Naive thymus-derived CD8-positive, alpha-beta T cell (primary cell): ENCODE results near the gene LRRC42. TPM values are rescaled to one million over a fixed set of nuclear protein-coding genes. Genes with fewer than 3 reads are reported as not detected.

Source experiments
- ATAC-seq, 2 donors: fragments of 150-1000 bp; cut with Tn5 transposase in 1 of 2; sonication (Bioruptor Pico), chemical (Tn5 transposase) in 1 of 2; 1 replicate in 1 of 2; 2 replicates in 1 of 2; pipeline ENCODE4 v1.10.0; 2021; ENCODE audit warnings: mild to moderate bottlenecking in 2 of 2, moderate library complexity in 2 of 2
- POLR2A ChIA-PET: fragments of 350-600 bp; sonication (Branson Sonifier 250); formaldehyde crosslinking; loops from one replicate; lab custom pipeline; 2021; ENCODE audit warnings: antibody characterized with exemption; lab: Charles Lee
- DNase-seq, 10 donors: peaks; one replicate each; pipeline versions ENCODE4 v3.0.0 to v3.0.0-alpha.2; 2020 to 2022
- H3K27ac Mint-ChIP-seq, 10 donors: one replicate each; pipeline ENCODE4 v1.8.0; 2020 to 2022; ENCODE audit warnings: mild to moderate bottlenecking in 10 of 10, mixed read lengths in 10 of 10, moderate library complexity in 4 of 10, inconsistent platforms in 1 of 10
- H3K27me3 Mint-ChIP-seq, 5 donors: one replicate each; pipeline ENCODE4 v1.8.0; 2021 to 2022; ENCODE audit warnings: mixed read lengths in 5 of 5
- H3K36me3 Mint-ChIP-seq, 3 donors: one replicate each; pipeline ENCODE4 v1.8.0; 2020 to 2022; ENCODE audit warnings: mixed read lengths in 3 of 3, mild to moderate bottlenecking in 2 of 3, inconsistent platforms in 1 of 3
- H3K4me1 Mint-ChIP-seq, 4 donors: one replicate each; pipeline ENCODE4 v1.8.0; 2021 to 2022; ENCODE audit warnings: mixed read lengths in 4 of 4
- H3K4me3 Mint-ChIP-seq, 10 donors: one replicate each; pipeline ENCODE4 v1.8.0; 2020 to 2022; ENCODE audit warnings: mild to moderate bottlenecking in 10 of 10, mixed read lengths in 10 of 10, moderate library complexity in 6 of 10, inconsistent platforms in 1 of 10
- H3K9me3 Mint-ChIP-seq, 9 donors: one replicate each; pipeline ENCODE4 v1.8.0; 2020 to 2022; ENCODE audit warnings: mixed read lengths in 9 of 9, mild to moderate bottlenecking in 3 of 9, inconsistent platforms in 1 of 9, moderate library complexity in 1 of 9
- polyA plus RNA-seq, 3 donors: library from polyadenylated mRNA; unstranded; fragments of 300-500 nt; fragmentation: Illumina TruSeq; gene quantifications; one replicate each; pipeline ENCODE4 v1.2.3, GENCODE V29; 2021
- total RNA-seq, 8 experiments: library from RNA in 2 of 8; stranded (reverse) in 2 of 8; gene quantifications; one replicate each; pipeline ENCODE4 v1.2.3 and lab custom pipeline; 2021 to 2026

LRRC42 gene
- total and polyA plus RNA-seq, 5 experiments from 2014 or later, result 7.8 to 10.5 (median 9.1) TPM

- H3K4me1 Mint-ChIP-seq, result peaks cover 8 to 31% (median 15%) of the 10 kb centered on the region in 4 donors
- no peak for ATAC-seq
These were observed 26.5 kb upstream of the LRRC42 start for GRCh38 chr1:53919675-53920066.

GRCh38 chr1:53927376-53927881, 18.7 kb upstream of the LRRC42 start:
- H3K27ac Mint-ChIP-seq, result peak overlapping the region in 1 of 10 donors; percentile 24
- H3K4me3 Mint-ChIP-seq, result no peak overlapping the region
- H3K27me3 Mint-ChIP-seq, result no peaks in the 10 kb centered on the region
- ATAC-seq, result no peak
- DNase-seq, result no peak
- POLR2A ChIA-PET, result no interaction called here
- peaks cover 0 to 5% (median 1%) of the 10 kb centered on the region in 4 donors for H3K4me1 Mint-ChIP-seq
- H3K36me3 Mint-ChIP-seq, result peaks cover 0 to 73% (median 29%) of the 10 kb centered on the region in 3 donors
- H3K9me3 Mint-ChIP-seq, result no peaks in the 10 kb centered on the region

More at GRCh38 chr1:53919675-53920066, 26.5 kb upstream of the LRRC42 start:
- H3K27me3 Mint-ChIP-seq, result no peaks in the 10 kb centered on the region
- H3K9me3 Mint-ChIP-seq, result no peaks in the 10 kb centered on the region
- DNase-seq, result no peak
- POLR2A ChIA-PET, result interaction anchor here (0.7 kb wide), 1 partner anchor 1128 kb away, joined by 4 read pairs; no protein-coding TSS in a partner anchor
- H3K27ac Mint-ChIP-seq, result peak overlapping the region in 9 of 10 donors; percentile 44 to 87 (median 66)
- H3K4me3 Mint-ChIP-seq, result no peak overlapping the region
- H3K36me3 Mint-ChIP-seq, result peaks cover 0 to 74% (median 8%) of the 10 kb centered on the region in 3 donors

DNA sequence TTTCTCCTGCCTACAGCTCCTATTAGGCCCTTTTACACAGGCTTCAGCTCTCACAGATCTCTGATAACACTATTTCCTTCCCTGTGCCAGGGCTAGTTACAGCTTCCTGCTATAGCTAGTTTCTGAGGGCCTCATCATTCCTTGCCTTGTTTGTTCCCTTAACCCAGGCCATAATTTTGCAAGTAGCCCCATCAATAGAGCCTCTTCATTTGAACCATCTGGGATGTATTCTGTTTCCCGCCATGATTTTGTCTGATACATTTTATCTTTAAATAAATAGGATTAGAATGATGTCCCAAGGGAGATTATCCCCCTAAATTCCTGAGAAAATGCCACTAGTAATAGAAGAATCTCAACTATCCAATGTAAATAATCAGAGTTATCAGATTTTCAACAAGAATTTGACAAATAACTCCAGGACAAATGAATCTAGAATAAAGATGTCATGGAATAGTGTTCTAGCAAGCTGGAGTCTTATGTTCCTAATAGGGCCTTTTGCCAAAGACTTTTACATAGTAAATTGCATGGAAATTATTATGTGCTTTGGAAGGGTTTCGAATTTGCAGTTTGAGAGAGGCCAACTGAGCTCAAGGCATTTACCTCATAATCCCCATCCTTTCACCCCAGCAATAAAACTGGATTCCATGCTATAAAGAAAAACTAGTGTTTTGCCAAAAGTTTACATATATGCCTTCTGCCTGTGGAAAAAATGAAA, 16.7 kb upstream of the LRRC42 start:
- H3K36me3 Mint-ChIP-seq, result peaks cover 0 to 60% (median 32%) of the 10 kb centered on the region in 3 donors
- DNase-seq, result no peak
- no peak for ATAC-seq
- POLR2A ChIA-PET, result no interaction called here
- H3K27me3 Mint-ChIP-seq, result no peaks in the 10 kb centered on the region
- peaks cover 0 to 2% (median 0%) of the 10 kb centered on the region in 9 donors for H3K9me3 Mint-ChIP-seq
- peaks cover 0 to 5% (median 1%) of the 10 kb centered on the region in 4 donors for H3K4me1 Mint-ChIP-seq
- H3K27ac Mint-ChIP-seq, result peak overlapping the region in 5 of 10 donors; percentile 9 to 73 (median 37)
- no peak overlapping the region for H3K4me3 Mint-ChIP-seq

DNA sequence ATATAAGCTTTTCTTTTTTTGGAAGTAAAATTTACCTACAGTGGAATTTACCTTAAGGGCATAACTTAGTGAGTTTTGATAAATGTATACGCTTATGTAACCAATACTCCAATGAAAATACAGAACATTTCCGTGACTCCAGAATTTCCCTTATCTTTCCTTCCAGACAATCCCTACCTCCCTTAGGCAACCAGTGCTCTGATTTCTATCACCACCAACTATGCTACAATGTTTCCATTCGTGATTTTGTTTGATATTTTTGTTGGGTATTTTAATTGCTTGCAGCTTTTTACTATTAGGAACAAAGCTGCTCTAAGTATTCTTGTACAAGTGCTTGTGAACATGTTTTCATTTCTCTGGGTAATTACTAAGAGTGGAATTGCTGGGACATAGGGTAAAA, 15.2 kb upstream of the LRRC42 start:
- H3K9me3 Mint-ChIP-seq, result peaks cover 0 to 2% (median 0%) of the 10 kb centered on the region in 9 donors
- POLR2A ChIA-PET, result no interaction called here

DNA sequence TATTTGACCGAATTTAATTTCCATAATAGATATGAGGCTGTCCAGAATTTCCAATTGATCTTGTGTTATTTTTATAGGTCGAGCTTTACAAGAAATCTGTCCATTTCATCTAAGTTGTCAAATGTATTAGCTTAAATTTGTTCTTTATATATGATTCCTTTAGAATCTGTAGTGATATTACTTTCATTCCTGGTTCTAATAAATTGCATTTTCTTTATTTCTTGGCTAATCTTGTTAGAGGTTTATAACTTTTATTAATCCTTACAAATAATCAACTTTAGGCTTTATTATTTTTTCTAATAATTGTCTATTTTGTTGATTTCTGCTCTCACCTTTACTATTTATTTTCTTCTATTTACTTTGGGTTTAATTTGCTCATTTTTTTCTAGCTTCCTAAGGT, 14.6 kb upstream of the LRRC42 start:
- Mint-ChIP-seq H3K4me1 (peaks cover 0 to 5% (median 2%) of the 10 kb centered on the region in 4 donors), H3K36me3 (peaks cover 0 to 63% (median 45%) of the 10 kb centered on the region in 3 donors), H3K4me3 (no peak overlapping the region), H3K9me3 (peaks cover 0 to 2% (median 0%) of the 10 kb centered on the region in 9 donors), H3K27me3 (no peaks in the 10 kb centered on the region), H3K27ac (peak overlapping the region in 2 of 10 donors; percentile 24 to 49)
- ATAC-seq, result no peak
- POLR2A ChIA-PET, result no interaction called here
- no peak for DNase-seq

More for the DNA sequence above, 15.2 kb upstream of the LRRC42 start:
- no peak for ATAC-seq
- no peak overlapping the region for H3K4me3 Mint-ChIP-seq
- H3K27me3 Mint-ChIP-seq, result no peaks in the 10 kb centered on the region
- DNase-seq, result no peak
- peaks cover 0 to 5% (median 1%) of the 10 kb centered on the region in 4 donors for H3K4me1 Mint-ChIP-seq
- peaks cover 0 to 59% (median 41%) of the 10 kb centered on the region in 3 donors for H3K36me3 Mint-ChIP-seq
- peak overlapping the region in 1 of 10 donors; percentile 49 for H3K27ac Mint-ChIP-seq

DNA sequence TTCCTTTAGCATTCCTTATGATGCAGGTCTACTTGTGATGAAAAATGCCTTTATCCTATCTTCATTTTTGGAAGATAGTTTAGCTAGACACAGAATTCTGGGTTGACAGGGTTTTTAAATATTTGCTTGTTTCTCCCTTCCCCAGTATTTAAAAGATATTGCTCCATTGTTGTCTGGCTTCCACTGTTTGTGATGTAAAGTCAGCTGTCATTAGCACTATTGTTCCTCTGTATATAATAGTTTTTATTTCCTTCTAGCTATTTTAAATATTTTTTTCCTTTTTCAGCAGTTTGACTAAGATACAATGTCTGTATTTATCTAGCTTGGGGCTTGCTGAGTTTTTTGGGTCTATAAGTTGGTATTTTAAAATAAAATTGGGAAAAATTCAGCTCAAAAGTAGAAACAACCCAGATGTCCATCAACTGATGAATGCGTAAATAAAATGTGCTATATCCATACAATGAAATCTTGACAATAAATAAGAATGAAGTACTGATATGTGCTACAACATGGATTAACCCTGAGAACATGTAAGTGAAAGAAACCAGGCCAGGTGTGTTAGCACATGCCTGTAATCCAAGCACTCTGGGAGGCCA, 11.9 kb upstream of the LRRC42 start:
- Mint-ChIP-seq H3K27me3 (no peaks in the 10 kb centered on the region), H3K27ac (no peak overlapping the region), H3K4me3 (no peak overlapping the region), H3K36me3 (peaks cover 0 to 65% (median 40%) of the 10 kb centered on the region in 3 donors), H3K4me1 (peaks cover 4 to 13% (median 5%) of the 10 kb centered on the region in 4 donors), H3K9me3 (peaks cover 0 to 2% (median 0%) of the 10 kb centered on the region in 9 donors)
- no peak for DNase-seq
- no peak for ATAC-seq
- POLR2A ChIA-PET, result no interaction called here

GRCh38 chr1:53936430-53936829, 9.7 kb upstream of the LRRC42 start:
- no peak overlapping the region for H3K27ac Mint-ChIP-seq
- H3K36me3 Mint-ChIP-seq, result peaks cover 0 to 58% (median 40%) of the 10 kb centered on the region in 3 donors
- POLR2A ChIA-PET, result interaction anchor here (1.4 kb wide), 1 partner anchor 10 kb away, joined by 4 read pairs; the partner anchor contains the start of genes IFT25 and LRRC42
- peaks cover 5 to 17% (median 12%) of the 10 kb centered on the region in 4 donors for H3K4me1 Mint-ChIP-seq
- ATAC-seq, result no peak
- H3K27me3 Mint-ChIP-seq, result no peaks in the 10 kb centered on the region
- H3K4me3 Mint-ChIP-seq, result no peak overlapping the region
- H3K9me3 Mint-ChIP-seq, result peaks cover 0 to 2% (median 0%) of the 10 kb centered on the region in 9 donors
- no peak for DNase-seq

GRCh38 chr1:53938136-53938830, 7.9 kb upstream of the LRRC42 start:
- POLR2A ChIA-PET, result no interaction called here
- H3K9me3 Mint-ChIP-seq, result peaks cover 0 to 1% (median 0%) of the 10 kb centered on the region in 9 donors
- no peak for ATAC-seq
- H3K27me3 Mint-ChIP-seq, result no peaks in the 10 kb centered on the region
- no peak overlapping the region for H3K27ac Mint-ChIP-seq
- peaks cover 14 to 29% (median 22%) of the 10 kb centered on the region in 4 donors for H3K4me1 Mint-ChIP-seq
- peaks cover 0 to 49% (median 36%) of the 10 kb centered on the region in 3 donors for H3K36me3 Mint-ChIP-seq
- DNase-seq, result no peak
- H3K4me3 Mint-ChIP-seq, result no peak overlapping the region

GRCh38 chr1:53942127-53942957, 3.8 kb upstream of the LRRC42 start:
- POLR2A ChIA-PET, result interaction anchor here (0.6 kb wide), 1 partner anchor 293 kb away, joined by 3 read pairs; no protein-coding TSS in a partner anchor
- Mint-ChIP-seq H3K4me1 (peaks cover 32 to 57% (median 51%) of the 10 kb centered on the region in 4 donors), H3K36me3 (peaks cover 0 to 27% (median 14%) of the 10 kb centered on the region in 3 donors), H3K9me3 (no peaks in the 10 kb centered on the region), H3K27ac (peak overlapping the region in 1 of 10 donors; percentile 20), H3K27me3 (no peaks in the 10 kb centered on the region), H3K4me3 (peak overlapping the region in 4 of 10 donors; percentile 2 to 97 (median 28))
- ATAC-seq (no peak), DNase-seq (no peak)

DNA sequence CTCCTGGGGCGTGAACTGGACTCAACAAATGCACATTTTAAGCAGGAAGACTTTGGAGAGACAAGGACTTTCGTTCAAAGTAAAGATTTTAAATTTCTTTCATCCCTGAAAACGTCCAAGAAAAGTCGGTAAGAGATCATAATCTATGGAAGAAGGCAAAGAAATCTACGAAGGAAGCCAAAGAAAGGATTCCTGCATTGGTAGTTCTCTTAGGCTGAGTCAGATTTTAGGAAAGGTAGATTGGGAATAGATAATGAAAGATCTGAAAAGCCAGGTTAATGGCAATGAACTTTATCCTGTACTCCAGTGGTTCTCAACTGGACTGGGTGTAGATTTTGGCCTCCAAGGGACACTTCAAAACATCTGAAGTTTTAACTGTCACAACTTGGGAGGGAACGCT, 3.1 kb upstream of the LRRC42 start:
- POLR2A ChIA-PET, result no interaction called here
- Mint-ChIP-seq H3K4me1 (peaks cover 33 to 61% (median 54%) of the 10 kb centered on the region in 4 donors), H3K36me3 (peaks cover 0 to 20% (median 8%) of the 10 kb centered on the region in 3 donors), H3K4me3 (peak overlapping the region; percentile 32 to 98 (median 94)), H3K27me3 (no peaks in the 10 kb centered on the region), H3K27ac (peak overlapping the region in 2 of 10 donors; percentile 20 to 33), H3K9me3 (no peaks in the 10 kb centered on the region)
- ATAC-seq, result no peak
- DNase-seq, result no peak

- Mint-ChIP-seq H3K27ac (peak overlapping the region in 6 of 10 donors; percentile 4 to 71 (median 48)), H3K4me1 (peaks cover 32 to 60% (median 58%) of the 10 kb centered on the region in 4 donors), H3K27me3 (no peaks in the 10 kb centered on the region), H3K9me3 (no peaks in the 10 kb centered on the region), H3K4me3 (peak overlapping the region; percentile 52 to 98 (median 96)), H3K36me3 (peaks cover 0 to 16% (median 3%) of the 10 kb centered on the region in 3 donors)
- DNase-seq (no peak), ATAC-seq (no peak)
- POLR2A ChIA-PET, result interaction anchor here (0.6 to 3.2 kb wide), 3 partner anchors 54 to 106 kb away, joined by 3 to 24 read pairs (median 16); partner anchors contain the start of genes NDC1 and YIPF1
These were observed 2.6 kb upstream of the LRRC42 start for GRCh38 chr1:53943490-53944043.
